GM18867 (cell line): ENCODE data around the gene CSGALNACT2.

Source experiments
- ATAC-seq: cut with Tn5 transposase; IDR thresholded peaks from one replicate; pipeline ENCODE4 v1.9.1; 2021; ENCODE audit warnings: mild to moderate bottlenecking, moderate library complexity; ENCODE audit not compliant: unreplicated experiment

The CSGALNACT2 gene

DNA sequence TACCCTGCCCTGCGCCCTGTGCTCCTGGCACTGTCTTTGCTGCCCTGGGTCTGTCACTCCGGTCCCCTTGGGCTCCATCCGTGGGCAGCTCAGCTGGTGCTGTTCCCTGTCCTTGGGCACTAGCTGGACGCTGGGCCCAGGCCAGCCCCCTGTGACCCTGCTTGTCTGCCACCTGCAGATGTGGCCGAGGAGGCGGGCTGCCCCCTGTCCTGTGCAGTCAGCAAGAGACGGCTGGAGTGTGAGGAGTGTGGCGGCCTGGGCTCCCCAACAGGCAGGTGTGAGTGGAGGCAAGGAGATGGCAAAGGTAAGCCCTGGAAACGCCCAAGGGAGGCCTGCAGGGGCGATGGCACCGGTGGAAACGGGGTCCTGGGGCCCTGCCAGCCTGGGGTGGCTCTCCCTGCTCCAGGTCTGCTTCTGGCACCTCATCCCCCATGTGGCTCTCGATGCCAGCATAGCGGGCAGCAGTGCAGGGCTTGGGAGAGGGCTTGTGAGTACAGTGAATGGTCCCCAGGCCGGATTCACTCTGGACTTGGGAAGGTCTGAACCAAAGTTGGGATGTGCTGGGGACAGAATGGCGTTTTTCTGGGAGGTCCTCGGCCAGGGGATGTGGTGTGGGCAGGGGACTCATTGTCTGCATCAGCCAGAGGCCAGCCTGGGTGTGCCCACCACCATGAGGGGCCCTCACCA, 26.2 kb upstream of the CSGALNACT2 start:
- ATAC-seq, result no peak

DNA sequence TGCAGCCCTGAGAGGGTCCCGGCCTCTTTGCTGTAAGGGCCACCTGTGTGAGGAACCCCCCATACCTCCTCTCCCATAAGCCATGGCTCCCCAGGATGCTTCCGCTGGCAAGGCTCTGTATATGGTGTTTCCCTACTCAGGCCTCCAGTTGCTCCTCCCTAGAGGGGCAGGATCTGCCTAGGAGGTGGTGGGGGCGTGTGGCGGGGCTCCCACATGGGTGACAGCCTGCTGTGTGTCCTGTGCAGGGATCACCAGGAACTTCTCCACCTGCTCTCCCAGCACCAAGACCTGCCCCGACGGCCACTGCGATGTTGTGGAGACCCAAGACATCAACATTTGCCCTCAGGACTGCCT, 25.7 kb upstream of the CSGALNACT2 start:
- no peak for ATAC-seq

DNA sequence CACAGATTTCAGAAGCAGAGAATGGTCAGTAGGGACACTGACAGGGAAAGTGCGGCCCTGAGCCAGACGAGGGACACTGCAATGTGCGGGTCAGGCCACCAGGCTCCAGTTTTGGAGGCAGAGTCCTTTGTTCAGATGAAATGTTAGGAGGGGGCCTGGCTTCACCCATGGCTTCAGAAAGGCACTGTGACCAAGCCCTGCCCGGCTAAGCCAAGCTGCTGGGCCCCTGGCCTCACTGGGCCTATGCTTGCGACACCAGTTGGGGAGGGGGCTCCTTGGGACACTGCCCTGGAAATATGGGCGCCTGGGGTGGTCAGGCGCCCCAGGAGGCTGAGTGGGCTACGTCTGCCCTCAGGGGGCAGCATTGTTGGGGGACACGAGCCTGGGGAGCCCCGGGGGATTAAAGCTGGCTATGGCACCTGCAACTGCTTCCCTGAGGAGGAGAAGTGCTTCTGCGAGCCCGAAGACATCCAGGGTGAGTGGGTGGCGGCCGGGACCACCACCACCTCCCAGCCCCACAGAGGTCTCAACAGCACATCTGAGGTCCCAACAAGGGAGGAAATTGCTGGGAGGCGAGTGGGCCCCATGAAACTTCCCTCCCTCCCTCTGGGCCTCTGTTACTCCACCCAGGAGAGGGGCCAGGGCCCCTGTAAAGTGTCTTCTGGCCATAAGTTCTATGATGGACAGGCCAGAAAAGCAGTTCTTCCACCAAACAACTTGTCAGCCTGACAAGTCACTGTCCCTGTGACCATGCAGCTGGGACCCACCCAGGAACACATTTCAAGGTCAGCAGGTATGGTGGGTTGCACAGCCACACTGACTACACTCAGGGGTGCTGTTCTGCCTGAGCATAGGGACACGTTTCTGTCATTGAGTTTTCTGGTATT, 24.8 kb upstream of the CSGALNACT2 start:
- ATAC-seq, result no peak

DNA sequence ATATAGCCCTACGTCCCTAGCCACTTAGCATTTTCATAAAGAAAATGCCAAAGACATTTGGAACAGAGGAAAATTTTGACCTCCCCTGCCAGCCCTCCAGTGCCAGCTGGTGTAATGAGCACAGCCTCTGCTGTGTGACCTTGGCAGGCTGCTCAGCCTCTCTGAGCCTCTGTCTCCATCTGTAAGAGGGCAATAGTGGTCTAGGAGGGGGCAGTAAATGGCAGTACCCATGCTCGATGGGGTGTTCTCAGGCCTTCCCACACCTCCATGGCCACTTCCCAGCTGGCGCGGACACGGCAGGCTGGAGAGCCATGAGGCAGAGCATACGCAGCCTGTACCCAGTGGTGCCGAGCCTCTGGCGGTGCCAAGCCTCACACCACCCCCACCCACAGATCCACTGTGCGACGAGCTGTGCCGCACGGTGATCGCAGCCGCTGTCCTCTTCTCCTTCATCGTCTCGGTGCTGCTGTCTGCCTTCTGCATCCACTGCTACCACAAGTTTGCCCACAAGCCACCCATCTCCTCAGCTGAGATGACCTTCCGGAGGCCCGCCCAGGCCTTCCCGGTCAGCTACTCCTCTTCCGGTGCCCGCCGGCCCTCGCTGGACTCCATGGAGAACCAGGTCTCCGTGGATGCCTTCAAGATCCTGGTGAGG, 24.0 kb upstream of the CSGALNACT2 start:
- no peak for ATAC-seq

DNA sequence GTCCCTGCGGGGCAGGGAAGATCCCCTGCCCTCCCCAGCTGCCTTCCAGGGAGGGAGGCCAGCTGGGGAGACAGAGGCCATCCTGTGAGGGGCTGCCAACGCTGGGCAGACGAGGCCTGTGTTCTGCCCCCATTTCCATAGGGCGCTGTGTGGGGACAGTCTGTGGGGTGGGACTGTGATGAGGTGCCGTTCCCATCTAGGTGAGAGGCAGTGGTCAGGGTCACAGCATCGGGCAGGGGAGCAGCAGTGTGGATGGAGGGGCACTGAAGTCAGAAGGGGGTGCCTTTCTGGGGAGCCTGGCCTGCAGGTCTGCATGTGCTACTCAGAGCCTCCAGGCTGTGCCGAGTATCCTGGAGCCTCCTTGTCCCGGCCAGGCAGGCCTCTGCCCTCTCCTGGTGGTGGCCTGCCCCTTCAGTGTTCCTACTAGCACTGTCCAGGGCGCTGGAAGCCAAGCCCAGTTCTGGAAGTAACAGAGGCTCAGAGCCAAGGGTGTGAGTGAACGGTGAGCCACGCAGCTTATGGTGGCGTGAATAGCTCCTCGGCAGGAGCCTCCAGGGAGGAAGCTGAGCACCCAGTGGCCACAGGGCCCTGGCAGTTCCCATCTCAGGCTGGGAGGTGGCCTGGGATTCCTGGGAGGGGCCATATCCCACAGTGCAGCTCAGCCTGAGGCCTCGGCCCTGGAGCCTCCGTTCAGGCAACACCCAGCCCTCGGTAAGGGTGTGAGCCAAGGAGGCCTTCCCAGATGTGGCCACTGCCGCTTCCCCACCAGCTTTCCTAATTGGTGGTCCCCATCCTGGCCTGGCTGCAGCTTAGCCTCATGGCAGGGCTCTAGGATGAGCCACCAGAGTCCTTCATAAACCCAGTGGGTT, 23.3 kb upstream of the CSGALNACT2 start:
- no peak for ATAC-seq

DNA sequence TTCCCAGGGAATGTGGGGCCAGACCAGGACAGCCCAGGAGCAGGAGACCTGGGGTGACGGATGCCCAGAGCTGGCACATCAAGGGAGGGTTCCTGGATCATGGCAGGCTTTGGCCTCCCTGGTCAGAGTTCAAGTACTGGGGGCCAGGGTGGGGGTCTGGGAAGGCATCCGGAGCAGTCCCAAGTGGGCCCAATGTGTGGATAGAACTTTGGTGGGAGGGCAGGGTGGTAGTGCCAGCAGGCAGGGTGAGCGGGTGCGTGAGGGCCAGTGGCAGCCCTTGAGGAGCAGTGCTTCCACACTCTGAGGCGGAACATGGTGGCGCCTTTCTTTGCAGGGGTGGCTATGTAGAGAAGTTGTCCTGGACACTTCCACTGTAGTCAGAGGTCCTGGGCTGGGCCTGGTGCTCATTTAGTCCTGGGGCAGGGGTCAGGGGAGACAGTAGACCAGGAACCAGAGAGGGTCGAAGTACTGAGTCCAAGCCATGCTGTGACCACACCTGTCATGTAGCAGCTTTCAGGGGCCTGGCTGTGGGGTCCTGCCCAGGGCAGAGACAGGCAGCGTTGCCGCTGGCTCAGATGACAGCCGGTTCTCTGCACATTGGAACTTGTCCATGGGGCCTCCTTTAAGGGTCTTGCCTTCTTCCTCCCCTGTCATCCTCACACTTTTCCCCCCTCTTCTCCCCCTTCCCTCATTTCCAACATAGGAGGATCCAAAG, 22.2 kb upstream of the CSGALNACT2 start:
- no peak for ATAC-seq

DNA sequence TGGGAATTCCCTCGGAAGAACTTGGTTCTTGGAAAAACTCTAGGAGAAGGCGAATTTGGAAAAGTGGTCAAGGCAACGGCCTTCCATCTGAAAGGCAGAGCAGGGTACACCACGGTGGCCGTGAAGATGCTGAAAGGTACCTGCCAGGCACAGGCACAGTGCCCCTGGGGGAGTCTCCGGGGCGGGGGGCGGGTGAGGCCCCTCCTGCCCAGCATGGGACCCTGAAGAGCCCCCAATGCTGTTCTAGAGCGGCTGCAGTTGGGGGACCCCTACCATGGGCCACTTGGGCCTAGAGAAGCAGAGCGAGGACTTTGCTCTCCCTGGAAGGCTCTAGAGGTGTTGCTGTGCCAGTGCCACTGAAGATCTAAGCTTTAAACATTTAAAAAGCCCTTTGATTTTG, 21.6 kb upstream of the CSGALNACT2 start:
- no peak for ATAC-seq

DNA sequence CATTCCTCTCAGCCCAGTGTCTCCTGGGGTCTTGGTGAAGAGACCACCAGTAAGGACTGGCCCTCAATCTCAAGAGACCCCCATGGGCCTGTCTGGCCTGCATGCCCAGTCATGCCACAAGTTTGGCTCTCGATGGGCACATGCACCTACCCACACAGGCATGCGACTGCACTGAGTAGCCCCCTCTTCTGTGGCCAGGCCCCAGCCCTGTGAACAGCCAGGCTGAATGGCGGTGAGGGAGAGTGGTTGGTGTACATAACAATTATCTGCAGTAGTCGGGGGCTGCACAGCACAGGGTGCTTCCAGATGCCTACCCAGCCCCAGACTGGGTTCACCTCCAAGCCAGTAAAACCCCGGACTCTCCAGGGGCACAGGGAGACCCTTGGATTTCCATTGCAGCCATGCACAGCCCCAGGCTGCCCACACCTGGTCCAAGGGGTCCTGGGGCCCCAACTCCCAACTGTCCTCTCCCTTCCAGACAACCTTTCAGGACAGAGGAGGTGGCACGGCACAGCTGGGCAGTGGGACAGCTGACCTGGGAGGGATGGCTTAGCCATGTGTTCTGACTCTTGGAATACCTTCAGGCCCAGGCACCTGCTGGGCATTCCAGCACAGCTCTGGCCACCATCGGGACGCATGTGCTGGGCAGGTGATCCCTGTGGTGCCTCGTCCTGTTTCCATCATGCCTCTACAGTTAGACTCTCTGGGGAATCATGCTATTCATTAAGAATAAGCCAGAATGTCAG, 21.0 kb upstream of the CSGALNACT2 start:
- no peak for ATAC-seq

DNA sequence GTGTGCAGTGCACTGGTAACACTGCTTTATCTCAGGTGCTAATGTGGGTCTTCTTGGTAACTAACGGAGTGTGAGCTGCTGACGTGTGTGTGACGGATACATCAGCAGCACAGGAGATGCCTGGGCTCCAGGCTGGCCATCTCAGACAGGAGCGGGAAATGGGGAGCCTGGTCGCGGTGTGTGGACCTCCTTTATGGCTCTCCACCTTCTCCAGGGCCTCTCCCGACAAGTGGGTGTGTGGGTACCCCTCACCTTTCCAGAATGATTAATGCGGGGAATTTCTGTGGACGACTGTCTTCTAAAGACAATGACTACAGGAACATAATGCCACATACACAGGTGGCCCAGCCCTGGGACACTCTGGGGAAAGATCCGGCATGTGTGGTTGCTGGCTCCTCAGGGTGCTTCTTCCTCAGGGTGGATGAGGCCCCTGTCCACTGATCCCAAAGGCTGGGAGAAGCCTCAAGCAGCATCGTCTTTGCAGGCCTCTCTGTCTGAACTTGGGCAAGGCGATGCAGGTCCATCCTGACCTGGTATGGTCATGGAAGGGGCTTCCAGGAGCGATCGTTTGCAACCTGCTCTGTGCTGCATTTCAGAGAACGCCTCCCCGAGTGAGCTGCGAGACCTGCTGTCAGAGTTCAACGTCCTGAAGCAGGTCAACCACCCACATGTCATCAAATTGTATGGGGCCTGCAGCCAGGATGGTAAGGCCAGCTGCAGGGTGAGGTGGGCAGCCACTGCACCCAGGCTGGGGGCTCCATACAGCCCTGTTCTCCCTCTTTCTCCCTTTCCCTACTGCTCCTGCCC, 20.3 kb upstream of the CSGALNACT2 start:
- no peak for ATAC-seq

DNA sequence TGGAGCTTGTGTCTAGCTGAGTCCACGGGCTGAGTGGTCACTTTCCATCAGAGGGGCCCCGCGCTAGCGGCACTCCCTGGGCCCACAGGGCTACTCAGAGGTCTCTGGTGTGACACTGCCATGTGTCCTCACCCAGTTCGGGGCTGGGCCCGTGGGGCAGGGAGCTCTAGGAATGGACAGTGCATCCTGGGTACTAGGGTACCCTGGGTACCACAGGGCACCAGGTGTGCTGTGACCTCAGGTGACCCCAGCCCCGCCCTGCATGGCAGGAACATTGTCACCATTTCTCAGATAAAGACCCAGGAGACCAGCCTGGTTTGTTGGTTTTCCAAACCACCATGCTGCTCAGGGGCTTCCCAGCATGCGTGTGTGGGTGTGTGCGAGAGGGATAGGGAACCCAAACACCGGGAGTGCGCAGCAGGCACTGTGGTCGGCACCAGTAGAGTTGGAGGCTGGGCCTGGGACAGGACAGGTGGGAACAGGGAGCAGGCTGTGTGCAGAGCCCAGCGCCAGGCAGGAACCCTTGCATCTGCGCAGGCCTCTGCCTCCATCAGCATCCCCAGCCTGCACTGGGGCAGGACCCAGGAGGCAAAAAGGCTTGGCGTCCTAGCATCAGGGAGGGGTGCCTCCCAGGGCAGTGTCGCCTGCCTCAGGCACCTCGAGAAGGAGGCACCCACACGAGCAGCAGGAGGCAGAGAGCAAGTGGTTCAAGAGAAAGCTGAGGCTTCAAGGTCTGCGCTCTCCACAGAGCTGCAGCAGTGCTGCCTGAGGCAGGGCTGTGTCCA, 19.4 kb upstream of the CSGALNACT2 start:
- ATAC-seq, result no peak

DNA sequence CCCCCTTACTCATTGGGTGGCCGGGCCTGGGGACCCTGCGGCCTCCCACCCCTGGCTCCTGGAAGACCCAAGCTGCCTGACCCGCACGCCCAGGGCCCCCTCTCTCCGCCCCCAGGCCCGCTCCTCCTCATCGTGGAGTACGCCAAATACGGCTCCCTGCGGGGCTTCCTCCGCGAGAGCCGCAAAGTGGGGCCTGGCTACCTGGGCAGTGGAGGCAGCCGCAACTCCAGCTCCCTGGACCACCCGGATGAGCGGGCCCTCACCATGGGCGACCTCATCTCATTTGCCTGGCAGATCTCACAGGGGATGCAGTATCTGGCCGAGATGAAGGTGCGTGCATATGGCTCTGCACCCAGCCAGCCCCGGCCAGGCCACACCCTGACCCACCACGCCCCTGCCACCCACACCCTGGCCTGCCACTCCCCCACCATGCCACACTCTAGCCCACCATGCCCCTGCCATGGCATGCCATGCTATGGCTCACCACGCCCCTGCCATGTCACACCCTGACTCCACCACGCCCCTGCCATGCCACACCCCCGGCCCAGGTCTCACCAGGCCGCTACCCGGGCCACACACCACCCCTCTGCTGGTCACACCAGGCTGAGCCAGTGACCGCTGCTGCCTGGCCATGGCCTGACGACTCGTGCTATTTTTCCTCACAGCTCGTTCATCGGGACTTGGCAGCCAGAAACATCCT, 18.7 kb upstream of the CSGALNACT2 start:
- no peak for ATAC-seq

DNA sequence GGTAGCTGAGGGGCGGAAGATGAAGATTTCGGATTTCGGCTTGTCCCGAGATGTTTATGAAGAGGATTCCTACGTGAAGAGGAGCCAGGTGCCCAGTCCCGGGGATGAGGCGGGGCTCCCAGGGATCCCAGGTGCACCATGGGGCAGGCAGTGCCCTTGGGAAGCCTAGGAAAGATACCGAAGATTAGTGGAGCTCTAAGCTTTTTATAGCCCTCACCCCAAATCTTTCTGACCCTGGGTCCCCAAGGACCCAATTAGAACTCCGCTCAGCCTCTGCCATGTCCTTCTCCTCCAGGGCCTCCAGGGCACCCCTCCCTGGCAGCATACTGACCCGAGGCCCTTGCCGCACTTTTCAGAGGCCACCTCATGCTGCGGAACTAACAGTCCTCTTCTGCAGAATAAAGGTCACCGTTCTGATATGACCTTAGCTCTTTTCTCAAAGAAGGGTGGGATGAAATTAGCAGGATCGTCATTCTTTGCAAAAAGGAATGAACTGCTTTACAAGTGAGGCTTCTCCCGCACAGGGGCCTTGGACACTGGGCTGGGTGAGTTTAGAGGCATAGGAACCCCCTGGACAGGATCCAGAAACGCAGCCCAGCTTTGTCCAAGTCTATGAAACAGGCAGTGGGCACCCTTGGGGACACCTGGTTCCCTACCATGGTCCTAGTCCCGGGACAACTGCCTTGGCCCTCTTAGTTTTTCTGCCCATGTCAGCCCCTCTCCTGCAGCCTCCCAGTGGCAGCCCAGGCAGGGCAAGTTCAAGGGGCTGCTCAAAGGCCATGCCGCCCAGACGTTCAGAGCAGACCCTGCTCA, 17.9 kb upstream of the CSGALNACT2 start:
- ATAC-seq, result no peak

DNA sequence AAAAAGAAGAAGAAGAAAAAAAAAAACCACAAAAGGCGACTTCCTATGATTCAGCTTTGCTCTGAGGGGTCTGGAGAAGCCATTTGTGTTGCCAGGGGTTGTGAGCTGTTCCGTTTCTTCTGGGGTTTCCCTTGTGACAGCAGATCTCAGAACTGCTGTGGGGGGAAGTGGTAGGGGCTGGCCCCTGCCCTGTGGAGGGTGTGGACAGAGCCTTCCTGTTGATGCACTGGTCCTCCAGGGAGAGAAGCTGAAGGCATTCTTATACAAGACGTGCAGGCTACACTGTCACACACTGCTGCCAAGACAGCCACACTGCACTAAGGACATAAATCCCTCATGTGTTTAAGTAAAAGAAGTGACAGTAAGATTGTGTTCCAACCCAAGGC, 17.3 kb upstream of the CSGALNACT2 start:
- peak; percentile 75 for ATAC-seq

DNA sequence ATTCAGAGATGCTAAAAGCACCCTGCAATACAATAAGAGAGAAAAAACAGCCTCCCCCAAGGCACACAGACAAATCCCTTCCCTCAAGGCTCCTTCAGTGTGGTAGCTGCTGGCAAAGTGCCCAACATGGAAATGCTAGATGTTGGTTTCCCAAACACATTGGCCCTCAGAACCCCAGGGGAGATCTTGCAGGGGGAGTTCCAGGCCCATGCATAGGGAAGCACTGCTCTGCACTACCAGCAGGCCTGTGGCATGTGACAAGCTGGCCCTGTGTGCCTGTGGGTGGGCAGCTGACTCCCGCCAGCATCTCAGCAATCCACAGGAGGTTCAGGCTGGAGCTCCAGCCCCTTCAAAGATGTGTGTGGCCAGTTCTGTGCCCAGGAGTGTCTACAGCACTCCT, 16.8 kb upstream of the CSGALNACT2 start:
- ATAC-seq, result no peak

DNA sequence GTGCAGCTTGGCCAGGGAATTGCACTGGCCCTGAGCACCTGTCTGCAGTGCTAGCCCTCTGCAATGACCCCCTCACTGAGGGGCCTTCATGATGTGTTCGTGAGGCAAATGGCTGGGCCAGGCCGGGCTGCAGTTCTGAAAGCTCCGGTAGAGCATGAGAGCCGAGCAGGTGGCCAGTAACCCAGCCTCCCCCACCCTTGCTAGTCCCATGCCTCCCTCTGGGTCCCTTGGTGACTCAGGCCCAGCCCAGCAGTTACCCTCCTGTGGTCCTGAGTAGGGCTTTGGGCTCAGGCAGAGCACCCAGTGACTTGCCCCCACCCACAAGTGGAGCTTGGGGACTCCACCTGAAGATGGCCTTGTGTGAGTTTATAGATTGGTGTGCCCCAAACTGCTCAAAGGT, 16.1 kb upstream of the CSGALNACT2 start:
- ATAC-seq, result no peak

DNA sequence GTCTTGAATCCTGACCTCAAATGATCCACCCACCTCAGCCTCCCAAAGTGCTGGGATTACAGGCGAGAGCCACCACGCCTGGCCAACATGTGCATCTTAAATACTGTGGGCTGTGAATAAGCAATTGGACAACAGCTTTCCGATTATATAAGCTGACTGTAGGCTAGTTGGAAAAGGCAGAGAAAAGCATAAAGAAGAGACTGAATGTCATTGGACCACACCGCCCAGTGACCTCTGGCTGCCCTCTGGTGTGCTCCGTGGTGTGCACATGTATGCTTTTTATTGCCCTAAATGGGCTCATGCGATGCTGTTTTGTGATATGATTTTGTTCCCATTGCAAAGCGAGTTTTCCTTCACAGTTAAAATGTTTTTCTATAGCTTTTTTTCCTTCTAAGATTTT, 15.4 kb upstream of the CSGALNACT2 start:
- no peak for ATAC-seq
